GM19043 (cell line): ENCODE data around the gene PCDH12.

ENCODE experiments used
- ATAC-seq: cut with Tn5 transposase; IDR thresholded peaks from one replicate; pipeline ENCODE4 v1.9.1; 2021; ENCODE audit warnings: low read depth; ENCODE audit not compliant: unreplicated experiment

Gene PCDH12

DNA sequence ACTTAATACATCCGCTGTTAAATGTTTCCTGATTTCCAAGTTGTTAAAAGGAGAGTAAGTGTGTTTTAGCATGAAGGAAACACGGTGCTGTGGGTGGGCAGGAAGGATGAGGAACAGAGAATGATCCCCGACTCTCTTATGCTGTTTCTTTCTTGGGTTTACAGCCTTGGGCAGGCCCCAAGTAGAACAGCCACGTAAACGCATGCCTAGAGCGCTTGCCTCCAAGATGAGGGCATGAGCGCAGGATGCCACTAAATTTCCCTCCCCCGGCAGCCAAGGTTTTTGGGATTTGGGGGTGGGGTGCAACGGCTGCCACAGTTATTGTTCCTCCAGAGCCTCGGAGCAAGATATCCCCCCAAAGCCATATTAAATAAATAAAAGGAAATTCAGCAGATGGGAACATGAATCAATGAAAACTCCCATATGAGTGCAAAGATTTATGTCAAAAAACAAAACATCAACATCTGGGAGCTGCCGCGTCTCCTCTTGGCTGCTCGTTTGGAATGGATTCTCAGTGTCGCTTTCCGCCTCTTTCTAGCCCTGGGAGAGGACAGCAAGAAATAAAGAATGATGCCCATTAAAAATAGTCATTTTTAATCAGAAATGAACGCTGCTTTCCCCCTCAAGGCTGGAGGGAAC, 44.3 kb downstream of the PCDH12 start:
- ATAC-seq = no peak

GRCh38 chr5:141910271-141910673, 47.7 kb downstream of the PCDH12 start:
- no peak for ATAC-seq

DNA sequence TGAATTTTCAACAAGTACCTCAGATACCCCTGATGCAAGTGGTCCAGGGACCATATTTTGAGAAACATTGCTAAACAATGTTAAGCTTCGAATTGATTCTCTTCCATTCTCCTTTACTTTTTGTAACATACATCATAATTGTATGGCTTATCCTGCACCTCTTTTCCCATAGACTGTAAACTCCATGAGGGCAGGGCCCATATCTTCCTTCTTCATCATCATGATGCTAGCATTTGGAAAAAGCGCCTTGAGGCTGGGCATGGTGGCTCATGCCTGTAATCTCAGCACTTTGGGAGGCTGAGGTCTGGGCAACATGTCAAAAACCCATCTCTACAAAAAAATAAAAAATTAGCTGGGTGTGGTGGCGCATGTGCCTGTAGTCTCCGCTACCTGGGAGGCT, 48.8 kb downstream of the PCDH12 start:
- no peak for ATAC-seq

DNA sequence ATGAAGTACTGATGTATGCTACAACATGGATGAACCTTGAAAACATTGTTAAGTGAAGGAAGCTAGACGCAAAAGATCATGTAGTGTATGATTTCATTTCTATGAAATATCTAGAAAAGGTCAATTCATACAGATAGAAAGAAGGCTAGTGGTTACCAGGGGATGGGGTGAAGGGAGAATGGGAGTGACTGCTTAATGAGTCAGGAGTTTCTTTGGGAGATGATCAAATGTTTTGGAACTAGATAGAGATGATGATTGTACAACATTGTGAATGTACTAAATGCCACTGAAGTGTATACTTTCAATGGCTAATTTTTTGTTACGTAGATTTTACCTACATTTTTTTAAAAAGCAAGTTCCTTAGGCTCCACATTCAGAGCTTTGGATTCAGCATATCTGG, 49.2 kb downstream of the PCDH12 start:
- ATAC-seq = no peak

DNA sequence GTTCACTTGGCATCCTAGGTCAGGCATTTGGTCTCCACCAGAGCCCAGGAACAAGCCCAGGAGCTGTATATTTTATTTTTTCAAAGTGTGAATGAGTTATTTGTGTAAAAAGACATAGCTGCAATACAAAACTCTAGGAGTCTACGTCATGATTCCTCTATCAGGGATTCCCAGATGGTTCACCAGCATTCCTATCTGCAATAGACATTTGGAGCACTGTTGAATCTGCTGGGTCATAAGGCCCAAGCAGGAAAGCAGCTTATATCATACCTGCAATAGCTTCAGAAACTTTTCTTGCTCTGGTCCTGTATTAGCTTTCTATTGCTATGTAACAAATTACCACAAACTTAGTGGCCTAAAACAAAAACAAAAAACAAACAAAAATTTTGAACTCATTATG, 51.0 kb downstream of the PCDH12 start:
- ATAC-seq = no peak

DNA sequence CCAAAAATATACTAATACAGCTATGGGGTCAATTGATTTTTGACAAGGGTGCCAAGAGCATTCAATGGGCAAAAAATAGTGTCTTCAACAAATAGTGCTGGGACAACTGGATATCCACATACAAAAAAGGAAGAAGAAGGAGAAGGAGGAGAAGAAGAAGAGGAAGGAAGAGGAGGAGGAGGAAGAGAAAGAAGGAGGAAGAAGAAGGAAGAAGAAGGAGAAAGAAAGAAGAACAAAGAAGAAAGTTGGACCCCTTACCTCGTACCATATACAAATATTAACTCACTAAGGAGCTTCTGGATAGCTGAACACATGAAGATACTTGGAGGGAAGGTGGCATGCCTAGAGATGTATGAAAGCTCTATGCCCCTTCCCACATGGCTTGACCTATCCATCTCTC, 51.5 kb downstream of the PCDH12 start:
- ATAC-seq = no peak

- ATAC-seq = no peak
Measured at GRCh38 chr5:141904551-141904950, 53.5 kb downstream of the PCDH12 start.

GRCh38 chr5:141903261-141903660, 54.7 kb downstream of the PCDH12 start:
- ATAC-seq = no peak

DNA sequence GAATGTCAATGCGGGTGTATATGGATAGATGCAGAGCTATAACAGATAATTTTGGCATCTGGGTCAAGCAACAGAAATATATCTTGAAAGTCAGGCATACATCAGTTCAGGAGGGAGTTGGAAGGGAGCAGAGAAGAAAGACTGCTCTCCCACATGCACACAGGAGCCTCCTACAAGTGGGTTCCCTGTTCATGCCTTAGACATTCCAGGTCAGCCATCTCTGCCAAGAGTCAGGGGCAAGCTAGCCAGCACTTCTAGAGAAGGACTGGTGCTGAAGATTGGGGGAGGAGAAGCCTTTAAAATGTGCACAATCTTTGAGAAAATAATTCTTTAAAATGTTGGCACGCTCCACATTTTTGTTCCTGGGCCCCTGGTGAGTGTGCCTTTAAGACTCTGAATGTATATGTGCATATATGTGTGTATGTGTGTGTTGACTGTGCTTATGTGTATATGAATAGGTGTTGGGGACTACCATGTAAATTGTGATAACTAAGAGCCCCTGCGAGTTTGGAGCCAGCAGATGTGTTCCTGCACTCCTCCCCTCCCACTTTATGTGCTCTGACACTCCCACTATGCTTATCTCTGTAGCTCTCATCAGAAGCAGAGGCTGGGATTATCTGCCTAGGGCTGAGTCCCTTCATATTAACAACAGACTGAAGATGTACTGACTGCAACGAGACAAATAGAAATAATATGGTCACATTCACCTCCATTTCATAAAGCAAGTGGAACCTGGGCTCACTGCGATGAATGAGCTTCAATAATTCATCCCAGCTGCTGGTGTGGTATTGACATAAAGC, 55.8 kb downstream of the PCDH12 start:
- ATAC-seq = no peak

DNA sequence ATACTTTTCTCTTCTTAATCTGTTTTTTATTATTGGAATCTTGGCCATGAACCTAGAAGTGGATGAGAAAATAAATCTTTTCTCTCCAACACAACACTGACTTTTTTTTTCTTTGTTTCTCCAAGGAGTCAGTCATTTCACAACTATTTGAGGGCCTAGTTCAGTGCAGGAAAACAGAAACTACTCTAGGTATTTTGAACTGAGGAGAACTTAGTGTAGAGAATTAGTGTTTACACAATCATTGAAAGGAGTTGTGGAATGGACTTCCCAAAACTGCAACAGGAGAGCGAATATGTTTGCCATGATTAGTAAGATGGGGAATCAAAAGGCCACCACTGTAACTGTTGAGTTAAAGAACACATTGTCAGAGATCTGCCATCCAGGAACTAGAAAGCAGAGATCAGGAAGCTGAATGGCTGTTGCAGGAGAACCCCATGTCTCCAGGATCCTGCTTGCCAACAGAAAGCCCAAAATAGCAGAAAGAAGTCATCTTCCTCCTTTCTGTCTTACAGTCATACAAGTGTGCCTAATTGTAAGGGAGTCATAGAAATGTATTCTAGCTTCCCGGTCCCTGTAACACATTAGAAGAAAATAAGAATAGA, 59.5 kb downstream of the PCDH12 start:
- ATAC-seq = no peak

- no peak for ATAC-seq
Measured at GRCh38 chr5:141897425-141897824, 60.6 kb downstream of the PCDH12 start.
